GM18508 (cell line): ENCODE results near the gene HDAC8.
"Not testable (repeated sequence)": the region's sequence is repeated elsewhere in the genome, so short reads cannot be mapped to it uniquely, and the experiment has no call there.

Experiments
- ATAC-seq: cut with Tn5 transposase; IDR thresholded peaks from one replicate; pipeline ENCODE4 v1.9.1; 2021; ENCODE audit warnings: moderate number of reproducible peaks; ENCODE audit not compliant: insufficient read depth, unreplicated experiment

The HDAC8 gene

DNA sequence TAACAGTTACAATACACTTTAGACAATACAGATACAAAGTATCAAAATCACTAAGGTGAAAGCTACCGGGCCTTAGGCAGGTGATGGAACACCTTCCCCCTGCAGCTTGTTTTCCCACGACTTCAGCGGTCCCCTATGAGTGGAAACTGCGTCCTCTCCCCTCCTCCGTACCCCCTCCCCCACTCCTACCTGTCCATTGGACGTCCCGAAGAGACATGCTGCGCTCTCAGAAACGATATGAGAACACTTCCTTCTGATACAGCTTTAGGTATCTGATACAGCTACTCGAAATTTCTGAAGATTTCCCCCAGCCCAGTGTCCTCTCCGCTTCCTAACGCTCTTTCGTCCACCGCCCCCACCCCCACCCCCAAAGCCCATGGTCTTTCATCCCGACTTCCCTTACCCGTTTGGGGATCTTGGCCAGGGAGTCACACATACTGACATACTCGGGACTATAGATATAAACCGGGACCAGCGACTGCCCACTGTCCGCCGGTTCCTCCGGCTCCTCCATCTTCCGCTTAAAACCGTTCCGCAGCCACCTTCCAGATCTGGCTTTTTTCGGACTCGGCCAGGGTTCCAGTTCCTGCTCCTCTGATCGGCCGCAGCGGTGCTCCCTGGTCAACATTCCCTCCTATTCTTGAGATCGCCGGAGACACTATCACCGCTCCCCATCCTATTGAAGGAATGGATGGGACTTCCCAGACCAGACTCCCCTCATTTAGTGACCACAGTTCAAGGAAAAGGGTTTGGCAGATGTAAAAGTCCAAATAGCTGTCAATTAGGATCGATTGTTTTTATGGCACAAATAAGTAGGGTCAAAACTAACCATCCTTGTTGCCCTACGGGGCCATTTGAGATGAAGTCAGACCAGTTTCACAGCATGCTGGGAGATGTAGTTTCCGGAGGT lies at the start of gene HDAC8:
HDAC8 (minus strand) TSS at position 596 of the 910 bp plus-strand sequence; CDS start at position 514, 82 bp downstream.
- peak; percentile 94 for ATAC-seq

DNA sequence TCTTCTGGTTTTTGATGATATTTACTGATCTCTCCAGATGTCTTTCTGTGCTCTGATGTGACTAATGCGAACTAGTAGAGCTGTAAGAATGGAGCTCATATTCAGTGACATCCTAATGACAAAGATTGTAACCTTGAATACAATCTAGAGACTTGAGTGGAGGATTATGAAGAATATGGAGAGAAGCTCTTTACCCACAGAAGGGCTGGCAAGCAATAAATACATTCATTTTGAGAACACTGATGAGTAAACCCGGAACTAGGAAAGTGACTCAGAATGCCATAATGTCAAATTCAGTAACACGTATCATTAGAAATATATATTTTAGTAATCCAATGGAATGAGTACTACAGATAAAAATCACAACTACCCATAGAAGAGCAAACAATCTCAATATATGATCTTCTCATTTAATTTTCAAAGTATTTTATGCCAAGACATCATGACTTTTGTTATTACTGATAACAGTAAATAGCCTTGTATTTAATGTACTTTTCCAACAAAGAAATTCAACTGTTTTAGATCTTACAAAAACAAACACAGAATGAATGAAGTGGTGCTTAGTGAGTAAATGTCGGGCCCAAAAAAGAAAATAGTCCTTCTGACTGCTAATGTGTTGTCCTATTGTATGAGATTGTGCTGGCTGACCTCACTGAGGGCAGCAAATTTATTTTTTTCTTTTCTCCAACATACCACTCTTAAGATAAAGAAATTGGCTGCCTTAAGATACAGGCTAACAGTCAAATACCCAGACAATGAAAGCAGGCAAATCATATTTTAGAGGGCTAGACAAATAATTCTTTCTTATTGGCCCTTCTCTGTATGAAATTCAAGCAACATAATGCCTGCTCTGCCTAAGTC lies 49.2 kb upstream of the HDAC8 start:
- peak; percentile 77 for ATAC-seq

DNA sequence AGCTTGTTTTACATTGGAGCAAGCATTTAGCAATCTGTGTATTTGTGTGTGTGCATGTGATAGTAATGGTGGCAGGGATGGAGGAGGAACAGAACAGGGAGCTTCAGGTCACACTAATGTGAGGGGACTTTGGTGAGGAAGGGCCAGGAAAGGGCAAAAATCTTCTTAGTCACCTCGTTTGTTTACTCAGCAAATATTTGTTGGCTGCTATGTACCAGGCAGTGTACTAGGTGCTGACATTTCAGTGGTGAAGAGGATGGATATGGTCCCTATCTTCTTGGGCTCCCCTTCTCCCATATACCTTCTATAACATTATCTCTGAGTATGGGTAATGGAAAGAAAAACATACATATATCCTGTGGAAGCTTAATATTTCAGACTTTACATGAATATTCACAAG lies 48.5 kb upstream of the HDAC8 start:
- ATAC-seq = no peak

DNA sequence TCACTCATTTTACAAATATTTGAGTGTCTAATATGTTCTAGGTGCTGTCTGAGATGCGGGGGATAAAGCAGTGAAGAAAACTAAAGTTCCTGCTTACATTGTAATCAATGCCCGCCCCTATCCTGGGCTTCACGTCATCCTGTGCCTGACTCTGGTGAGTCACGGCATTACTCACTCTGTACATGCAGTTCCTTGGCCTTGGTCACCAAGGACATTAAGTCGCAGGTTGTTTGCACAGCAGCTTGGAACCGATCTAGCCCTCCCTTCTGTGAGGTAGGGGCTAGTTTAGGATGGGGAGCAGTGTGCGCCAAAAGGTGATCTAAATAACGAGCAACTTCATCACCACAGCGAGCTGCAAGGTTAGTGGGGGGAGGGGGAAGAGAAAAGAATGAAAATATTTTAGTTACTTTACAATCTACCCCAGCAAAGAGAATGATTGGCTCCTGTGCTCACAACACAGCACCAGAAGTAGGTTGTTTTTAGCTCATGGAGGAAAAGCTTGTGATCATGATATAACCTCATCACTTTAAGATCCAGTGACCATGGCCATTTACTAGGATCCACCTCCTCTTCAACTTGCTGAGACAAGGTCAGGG lies 48.0 kb upstream of the HDAC8 start:
- no peak for ATAC-seq

DNA sequence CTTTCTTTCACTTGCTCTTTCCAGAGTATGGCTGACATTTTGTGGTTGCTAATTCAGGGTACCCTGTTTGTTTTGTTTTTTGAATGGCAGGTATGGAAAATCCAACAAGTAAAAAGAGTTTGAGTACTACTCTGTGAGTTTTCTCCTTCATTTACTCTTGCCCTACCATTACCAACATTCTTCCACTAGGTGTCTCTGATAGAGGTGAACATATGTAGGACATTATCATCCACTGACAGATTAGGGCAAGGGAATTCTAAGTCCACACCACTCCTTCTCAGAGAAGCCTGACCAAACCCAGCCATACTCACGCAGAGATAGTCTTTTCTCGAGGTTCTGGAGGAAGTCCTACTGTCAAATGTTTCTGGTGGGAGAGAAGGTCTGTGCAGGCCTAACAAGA lies 36.7 kb upstream of the HDAC8 start:
- ATAC-seq = no peak

DNA sequence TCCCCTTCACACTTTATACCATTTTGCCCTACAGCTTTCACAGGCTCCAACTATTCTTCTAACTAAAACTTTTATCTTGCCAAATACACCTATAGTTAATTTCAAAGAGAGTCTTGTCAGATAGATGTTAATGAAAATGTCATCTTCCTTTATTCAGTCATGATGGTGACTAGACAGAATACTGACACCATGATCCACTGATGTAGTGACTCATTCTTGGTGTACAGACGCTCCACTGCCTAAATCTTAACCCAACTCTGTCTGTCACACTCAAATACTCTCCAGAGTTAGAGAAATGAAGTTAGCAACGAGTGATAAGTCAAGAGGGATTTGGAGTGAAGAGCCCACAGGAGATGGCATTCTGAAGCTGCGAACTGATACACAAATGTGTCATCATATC lies 32.1 kb upstream of the HDAC8 start:
- ATAC-seq = no peak

DNA sequence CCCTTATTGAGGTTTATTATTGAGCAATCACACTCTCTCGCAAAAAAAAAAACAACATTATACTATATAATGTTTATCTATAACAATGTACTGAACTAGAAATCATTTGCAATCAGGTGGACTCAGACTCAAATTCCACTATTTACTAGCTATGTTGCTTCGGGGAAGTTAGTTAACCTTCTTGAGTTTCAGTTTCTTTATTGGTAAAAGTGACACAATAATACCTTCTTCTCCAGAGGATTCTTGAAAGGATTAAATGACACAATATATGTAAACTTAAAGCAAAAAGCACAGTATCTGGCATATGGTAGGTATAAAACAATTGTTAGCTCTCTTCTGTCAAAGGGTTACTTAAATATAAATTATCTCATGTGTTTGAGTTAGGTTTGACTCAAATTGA lies 31.5 kb upstream of the HDAC8 start:
- ATAC-seq = no peak

DNA sequence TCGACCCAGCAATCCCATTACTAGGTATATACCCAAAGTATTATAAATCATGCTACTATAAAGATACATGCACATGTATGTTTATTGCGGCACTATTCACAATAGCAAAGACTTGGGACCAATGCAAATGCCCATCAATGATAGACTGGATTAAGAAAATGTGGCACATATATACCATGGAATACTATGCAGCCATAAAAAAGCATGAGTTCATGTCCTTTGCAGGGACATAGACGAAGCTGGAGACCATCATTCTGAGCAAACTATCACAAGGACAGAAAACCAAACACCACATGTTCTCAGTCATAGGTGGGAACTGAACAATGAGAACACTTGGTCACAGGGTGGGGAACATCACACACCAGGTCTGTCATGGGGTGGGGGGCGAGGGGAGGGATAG lies 18.4 kb upstream of the HDAC8 start:
- not testable (repeated sequence) for ATAC-seq

DNA sequence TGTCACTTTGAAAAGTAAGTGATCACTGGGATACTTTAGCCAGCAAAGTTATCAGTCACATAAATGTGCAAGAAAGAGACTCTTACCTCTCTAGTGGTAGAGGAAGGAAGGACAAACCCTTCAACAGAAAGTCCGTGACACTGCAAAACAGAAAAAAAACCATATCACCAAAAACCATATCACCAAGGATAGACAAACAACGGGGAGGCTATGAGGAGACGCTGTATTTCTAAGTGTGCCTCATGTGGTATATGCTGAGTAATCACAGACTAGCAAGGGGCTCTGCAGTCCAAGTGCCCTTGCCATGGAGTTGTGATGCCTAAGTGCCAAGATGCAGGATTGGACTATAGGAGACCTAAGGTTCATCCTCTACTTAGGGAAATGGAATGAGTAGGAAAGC lies 11.5 kb upstream of the HDAC8 start:
- ATAC-seq = no peak

DNA sequence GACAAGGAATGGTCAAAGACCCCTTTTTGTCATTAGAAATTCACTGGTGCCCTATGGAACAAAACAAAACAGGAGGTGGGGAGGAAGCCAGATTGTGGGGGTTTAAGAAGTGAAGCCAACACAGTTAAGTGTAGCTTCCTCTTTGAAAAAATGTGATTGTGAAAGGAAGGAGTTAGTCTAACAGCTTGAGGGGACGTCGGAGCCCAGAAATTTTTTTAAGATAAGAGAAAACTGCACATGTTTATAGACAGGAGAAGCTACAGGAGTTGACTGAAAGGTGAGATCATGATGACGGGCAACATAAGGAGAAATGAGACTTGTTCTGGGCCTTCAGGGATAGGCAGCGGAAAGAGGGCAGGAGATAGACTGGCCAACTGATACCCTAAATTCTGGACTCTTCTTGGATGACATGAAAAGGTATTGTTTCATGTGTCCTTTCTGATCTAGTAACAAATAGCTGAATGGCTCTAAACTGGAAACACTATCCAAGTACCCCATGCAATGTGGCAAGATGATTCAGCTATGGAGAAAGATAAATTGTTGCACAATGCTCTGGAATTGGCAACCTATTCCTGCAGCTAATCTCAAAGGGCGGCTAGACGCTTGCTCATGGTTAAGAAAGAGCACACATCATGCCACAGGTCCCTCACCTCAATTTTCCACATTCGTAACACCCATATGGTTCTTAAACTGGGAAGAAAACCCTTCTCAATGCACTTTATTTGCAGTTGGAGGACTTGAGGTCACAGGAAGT lies 3.7 kb upstream of the HDAC8 start:
- no peak for ATAC-seq

DNA sequence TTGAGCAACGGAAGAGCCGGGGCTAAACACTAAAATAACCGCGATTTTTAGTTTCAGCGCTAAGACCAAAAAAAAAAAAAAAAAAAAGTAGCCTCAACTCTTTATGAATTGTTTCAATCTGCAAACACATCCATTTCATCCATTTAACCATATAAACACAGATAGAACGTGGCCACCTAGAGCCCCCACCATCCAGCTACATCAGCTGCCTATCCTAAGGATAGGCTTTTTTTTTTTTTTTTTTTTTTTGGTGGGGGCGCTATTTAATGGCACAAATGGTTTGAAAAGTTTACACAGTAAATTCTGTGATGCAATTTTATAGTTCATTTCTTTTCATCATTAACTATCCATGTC lies 492 bp upstream of the HDAC8 start:
- peak; percentile 23 for ATAC-seq

DNA sequence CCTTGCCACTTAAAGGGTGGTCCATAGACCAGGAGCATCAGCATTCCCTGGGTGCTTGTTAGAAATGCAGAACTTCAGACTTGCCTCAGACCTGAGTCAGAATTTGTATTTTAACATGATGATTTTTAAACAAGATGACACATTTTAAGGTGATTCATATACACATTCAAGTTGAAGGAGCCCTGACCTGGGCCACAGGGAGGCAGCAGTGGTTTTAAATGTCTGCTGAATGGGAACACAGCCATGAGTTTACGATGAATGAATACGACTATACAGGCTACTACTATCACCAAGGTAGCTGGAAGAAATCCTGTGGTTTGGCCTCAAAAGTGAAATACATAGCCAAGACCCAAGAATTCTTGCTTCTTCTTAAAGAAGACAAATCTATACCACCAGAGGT lies 2.9 kb downstream of the HDAC8 start:
- ATAC-seq = no peak

DNA sequence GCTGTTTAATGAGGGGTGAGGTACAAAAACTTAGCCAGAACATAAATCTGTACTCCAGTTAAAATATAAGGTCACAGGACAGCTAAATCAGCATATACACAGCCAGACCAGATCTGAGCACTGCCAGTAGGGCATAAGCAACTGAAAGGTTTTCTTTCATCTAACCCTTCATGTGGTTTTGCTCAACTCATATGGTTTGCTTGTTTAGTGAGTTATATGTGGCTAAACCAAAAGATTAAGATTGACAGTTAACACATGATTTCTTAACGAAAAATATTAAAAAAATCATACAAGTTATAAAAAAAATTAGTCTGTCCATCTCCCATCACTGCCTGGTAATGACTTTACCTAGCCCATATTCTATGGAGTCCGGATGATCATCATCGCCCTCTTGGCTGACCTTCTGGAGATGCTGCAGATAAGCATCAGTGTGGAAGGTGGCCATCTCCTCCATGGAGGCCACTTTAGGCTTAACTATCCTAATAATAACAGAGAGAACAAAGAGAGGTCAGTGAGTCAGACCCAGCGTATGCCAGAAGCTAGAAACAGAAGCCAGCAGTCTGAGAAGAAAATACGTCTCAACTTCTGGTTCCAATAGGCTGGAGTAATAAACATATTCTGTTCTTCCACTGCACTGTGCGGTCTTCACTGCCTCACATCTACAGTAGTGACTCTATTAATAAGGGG lies 4.1 kb downstream of the HDAC8 start:
- ATAC-seq = no peak

DNA sequence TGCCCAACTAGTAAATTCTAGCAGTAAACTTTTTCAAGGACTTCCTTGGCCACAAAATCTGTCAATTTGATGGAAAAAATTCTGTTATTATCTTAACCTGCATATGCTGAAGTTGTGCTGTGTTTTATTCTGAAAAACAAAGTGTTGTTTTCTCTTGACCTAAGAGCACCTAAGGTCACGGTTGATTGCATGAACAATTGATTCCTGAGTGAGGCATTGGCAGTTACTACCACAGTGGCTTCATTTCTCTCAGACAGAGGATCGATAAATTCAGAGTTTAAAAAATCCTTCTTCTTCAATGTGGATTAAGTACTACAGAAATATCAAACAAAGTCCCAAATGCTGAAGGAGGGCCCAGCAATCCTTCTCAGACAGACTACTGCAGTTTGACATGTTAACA lies 6.2 kb downstream of the HDAC8 start:
- no peak for ATAC-seq

DNA sequence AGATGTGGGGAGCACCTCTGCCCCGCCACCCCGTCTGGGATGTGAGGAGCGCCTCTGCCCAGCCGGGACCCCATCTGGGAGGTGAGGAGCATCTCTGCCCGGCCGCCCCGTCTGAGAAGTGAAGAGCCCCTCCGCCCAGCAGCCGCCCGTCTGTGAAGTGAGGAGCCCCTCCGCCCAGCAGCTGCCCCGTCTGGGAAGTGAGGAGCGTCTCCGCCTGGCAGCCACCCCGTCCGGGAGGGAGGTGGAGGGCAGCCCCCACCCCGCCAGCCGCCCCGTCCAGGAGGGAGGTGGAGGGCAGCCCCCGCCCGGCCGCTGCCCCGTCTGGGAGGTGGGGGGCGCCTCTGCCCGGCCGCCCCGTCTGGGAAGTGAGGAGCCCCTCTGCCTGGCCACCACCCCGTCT lies 13.0 kb downstream of the HDAC8 start:
- not testable (repeated sequence) for ATAC-seq

DNA sequence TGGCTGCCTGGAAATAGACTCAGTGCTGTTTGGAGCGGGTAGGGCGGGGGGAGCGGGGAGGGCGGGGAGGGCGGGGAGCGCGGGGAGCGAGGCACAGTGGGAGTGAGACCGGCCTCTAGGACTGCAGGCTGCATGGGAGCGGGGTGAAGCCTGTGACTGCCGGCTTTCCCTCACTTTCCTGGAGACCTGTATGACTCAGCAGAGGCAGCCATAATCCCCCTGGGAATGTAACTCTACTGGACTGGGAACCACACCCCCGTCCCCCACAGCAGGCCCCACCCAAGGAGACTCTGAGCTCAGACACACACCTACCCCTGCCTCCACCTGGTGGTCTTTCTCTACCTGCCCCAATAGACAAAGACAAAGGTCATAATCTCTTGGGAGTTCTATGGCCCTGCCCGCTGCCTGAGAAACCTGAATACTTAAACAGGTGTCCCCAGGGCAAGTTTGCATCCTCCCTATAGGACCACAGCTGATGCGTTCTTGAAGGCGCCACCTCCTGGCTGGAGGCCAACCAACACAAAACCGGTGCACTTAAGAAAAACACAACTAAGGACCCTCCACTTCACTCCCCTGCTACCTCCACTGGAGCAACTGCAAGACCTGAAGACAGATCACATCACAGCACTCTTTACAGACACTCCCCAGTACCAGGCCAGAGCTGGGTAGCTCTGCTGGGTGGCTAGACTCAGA lies 18.0 kb downstream of the HDAC8 start:
- ATAC-seq = no peak

DNA sequence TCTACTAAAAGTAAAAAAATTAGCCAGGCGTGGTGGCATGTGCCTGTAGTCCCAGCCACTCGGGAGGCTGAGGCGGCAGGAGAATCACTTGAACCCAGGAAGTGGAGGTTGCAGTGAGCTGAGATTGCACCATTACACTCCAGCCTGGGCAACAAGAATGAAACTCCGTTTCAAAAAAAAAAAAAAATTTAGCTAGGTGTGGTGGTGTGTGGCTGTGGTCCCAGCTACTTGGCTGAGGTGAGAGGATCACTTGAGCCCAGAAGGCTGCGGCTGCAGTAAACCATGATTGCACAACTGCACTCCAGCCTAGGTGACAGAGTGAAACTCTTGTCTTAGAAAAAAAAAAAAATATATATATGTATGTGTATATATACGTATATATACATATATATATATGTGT lies 20.2 kb downstream of the HDAC8 start:
- not testable (repeated sequence) for ATAC-seq

DNA sequence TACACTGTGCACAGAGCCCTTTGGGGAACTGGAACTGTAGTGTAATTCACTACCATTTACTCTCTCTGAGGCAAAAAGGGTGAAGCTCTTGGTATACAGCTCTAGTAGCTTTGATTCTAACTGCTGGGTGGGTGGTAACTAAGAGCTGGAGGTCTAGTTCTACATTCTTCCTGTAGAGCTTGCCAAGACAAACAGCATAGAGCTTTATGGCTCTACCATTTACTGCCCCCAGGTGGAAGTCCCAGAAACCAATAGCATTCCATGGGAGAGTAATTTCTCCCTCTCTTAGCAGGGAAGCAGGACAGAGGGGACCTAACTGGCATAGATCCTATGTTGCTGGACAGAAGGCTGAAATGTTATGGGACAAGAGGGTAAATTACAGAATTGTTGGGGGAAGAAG lies 26.7 kb downstream of the HDAC8 start:
- ATAC-seq = no peak

DNA sequence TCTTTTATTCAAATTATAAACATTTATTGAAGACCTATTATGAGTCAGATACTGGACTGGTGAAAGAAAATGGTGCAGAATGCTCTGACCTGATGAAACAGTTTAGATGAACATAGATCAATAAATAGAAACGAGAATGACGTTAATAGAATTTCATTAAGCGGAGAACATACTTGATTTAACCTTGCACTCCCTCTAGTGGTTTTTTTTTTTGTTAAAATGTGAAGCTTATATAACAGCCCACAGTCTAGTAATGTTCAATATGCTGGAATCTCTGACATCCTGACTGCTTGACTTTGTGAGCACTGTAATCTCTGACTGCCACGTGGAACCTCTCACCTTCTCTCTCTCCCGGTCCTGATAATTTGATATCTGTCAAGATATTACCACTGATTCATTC lies 32.3 kb downstream of the HDAC8 start:
- ATAC-seq = no peak
